Gastrocnemius medialis (tissue), 4 donors: ENCODE measurements around the gene BIRC6.

Experiments used
- CTCF ChIP-seq, 5 experiments: fragments of 450-650 bp in 3 of 5; fragments of 200-600 bp in 2 of 5; sonication (generic) in 2 of 5; IDR thresholded peaks in 4 of 5; conservative IDR thresholded peaks in 1 of 5; 1 replicate in 4 of 5; 2 replicates in 1 of 5; pipeline ENCODE4 v1.5.1; 2016 to 2019; ENCODE audit warnings: antibody characterized with exemption in 5 of 5, mild to moderate bottlenecking in 3 of 5, moderate library complexity in 3 of 5
- POLR2A ChIP-seq, 2 donors: fragments of 450-650 bp; IDR thresholded peaks; one replicate each; pipeline ENCODE4 v1.6.1; 2017; ENCODE audit warnings: antibody characterized with exemption in 2 of 2, mild to moderate bottlenecking in 2 of 2, moderate library complexity in 2 of 2

GRCh38 chr2:32663864-32664263 lies 307.0 kb downstream of the BIRC6 start:
- TF ChIP-seq CTCF (IDR thresholded peaks at IDR 0.05 in 4 of 5, conservative IDR thresholded peaks at IDR 0.05 in 1 of 5), result no peak
- TF ChIP-seq POLR2A (IDR thresholded peaks at IDR 0.05), result no peak
